GM19240 (cell line): ENCODE results near the gene PHLDA1.
A peak's percentile ranks its signal among the peaks of the same experiment; 100 is the strongest.
"Not testable (repeated sequence)": the region's sequence is repeated elsewhere in the genome, so short reads cannot be mapped to it uniquely, and the experiment has no call there.

Experiments
- DNase-seq: peaks from one replicate; pipeline ENCODE4 v3.0.0; 2011; ENCODE audit warnings: low spot score; ENCODE audit not compliant: insufficient read length

Gene PHLDA1

GRCh38 chr12:75986001-75986746, 45.4 kb downstream of the PHLDA1 start:
- DNase-seq: no peak

- DNase-seq: no peak
Observed at GRCh38 chr12:75985566-75985965, 46.0 kb downstream of the PHLDA1 start.

- no peak for DNase-seq
Observed at GRCh38 chr12:75984577-75985182, 46.9 kb downstream of the PHLDA1 start.

GRCh38 chr12:75983851-75984250, 47.7 kb downstream of the PHLDA1 start:
- not testable (repeated sequence) for DNase-seq

- no peak for DNase-seq
Observed at GRCh38 chr12:75982979-75983660, 48.5 kb downstream of the PHLDA1 start.

- DNase-seq: no peak
Observed at GRCh38 chr12:75982169-75982564, 49.4 kb downstream of the PHLDA1 start.

- DNase-seq: no peak
Observed at GRCh38 chr12:75981247-75982168, 50.1 kb downstream of the PHLDA1 start.

- no peak for DNase-seq
Observed at GRCh38 chr12:75979181-75979580, 52.4 kb downstream of the PHLDA1 start.

GRCh38 chr12:75978677-75979076, 52.9 kb downstream of the PHLDA1 start:
- no peak for DNase-seq

GRCh38 chr12:75977952-75978671, 53.5 kb downstream of the PHLDA1 start:
- DNase-seq: peak; percentile 45

GRCh38 chr12:75977590-75977951, 54.0 kb downstream of the PHLDA1 start:
- DNase-seq: no peak

GRCh38 chr12:75976913-75977312, 54.7 kb downstream of the PHLDA1 start:
- no peak for DNase-seq

GRCh38 chr12:75976113-75976512, 55.5 kb downstream of the PHLDA1 start:
- no peak for DNase-seq

- DNase-seq: no peak
Observed at GRCh38 chr12:75975702-75976101, 55.9 kb downstream of the PHLDA1 start.
